SJCRH30 (cell line): Measurements from ENCODE around the gene TTC24. TPM values are rescaled to one million over a fixed set of nuclear protein-coding genes. Genes with fewer than 3 reads are reported as not detected.

Experiments used
- DNase-seq, 2 experiments: peaks; one replicate each; pipeline ENCODE4 v3.0.0-alpha.2; 2015 to 2020
- H3K27ac ChIP-seq: fragments of 250-450 bp; sonication (Bioruptor Pico); 2 replicates; pipeline ENCODE4 v1.5.1; 2020; ENCODE audit warnings: mild to moderate bottlenecking, moderate library complexity
- H3K27me3 ChIP-seq: fragments of 250-450 bp; sonication (Bioruptor Pico); 2 replicates; pipeline ENCODE4 v1.5.1; 2020; ENCODE audit warnings: mild to moderate bottlenecking, moderate library complexity
- H3K36me3 ChIP-seq: fragments of 250-450 bp; sonication (Bioruptor Pico); 2 replicates; pipeline ENCODE4 v1.5.1; 2020; ENCODE audit warnings: mild to moderate bottlenecking, moderate library complexity
- H3K4me1 ChIP-seq: fragments of 250-450 bp; sonication (Bioruptor Pico); 2 replicates; pipeline ENCODE4 v1.5.1; 2020; ENCODE audit warnings: mild to moderate bottlenecking, moderate library complexity
- H3K4me3 ChIP-seq: fragments of 250-450 bp; sonication (Bioruptor Pico); 2 replicates; pipeline ENCODE4 v1.5.1; 2020; ENCODE audit warnings: mild to moderate bottlenecking, moderate library complexity
- H3K9me3 ChIP-seq: fragments of 250-450 bp; sonication (Bioruptor Pico); replicated peaks from 2 replicates; pipeline ENCODE4 v1.5.1; 2020; ENCODE audit warnings: mild to moderate bottlenecking, moderate library complexity
- total RNA-seq: library from RNA; depleted of rRNA; stranded (reverse); fragments of >200 nt; shearing (Covaris generic); gene quantifications from 2 replicates; pipeline ENCODE4 v1.2.3, GENCODE V29; 2014; rRNA removed

Gene TTC24
- total RNA-seq = not detected in 2 replicates

GRCh38 chr1:156579472-156579871, at the start of gene TTC24:
TTC24 (plus strand) TSS chr1:156579723; CDS start chr1:156581365, 1,642 bp downstream.
- H3K27ac ChIP-seq = no peak within 1 kb of the TSS
- no peak for DNase-seq
- no peaks in the 10 kb centered on the region for H3K4me1 ChIP-seq
- H3K4me3 ChIP-seq = no peak within 1 kb of the TSS
- no peaks in the 10 kb centered on the region for H3K9me3 ChIP-seq
- H3K36me3 ChIP-seq = no peaks in the 10 kb centered on the region
- no peaks in the 10 kb centered on the region for H3K27me3 ChIP-seq

DNA sequence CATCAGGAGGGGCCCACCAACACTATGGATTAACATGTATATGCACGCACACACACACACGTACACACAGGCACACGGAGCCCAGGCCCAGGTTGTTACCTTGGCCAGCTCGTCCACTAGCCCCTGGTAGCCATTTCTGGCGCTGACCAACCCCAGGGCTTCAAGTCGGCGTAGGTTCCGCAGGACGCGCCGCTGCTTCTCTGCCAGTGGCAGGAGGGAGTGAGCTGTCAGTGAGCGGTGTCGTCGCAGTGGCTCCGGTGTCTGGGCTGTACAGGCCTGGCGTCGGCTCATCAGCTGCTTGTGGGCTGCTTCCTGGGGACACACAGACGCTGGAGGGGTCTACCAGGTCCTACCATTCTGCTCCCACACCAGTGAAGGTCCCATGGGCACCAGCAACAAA, 49.5 kb upstream of the TTC24 start:
- Histone ChIP-seq H3K36me3 (peaks cover 60% of the 10 kb centered on the region), H3K4me1 (peaks cover 1% of the 10 kb centered on the region; the same call in 1 of the 2 replicates), H3K4me3 (no peak overlapping the region), H3K9me3 (no peaks in the 10 kb centered on the region), H3K27me3 (no peaks in the 10 kb centered on the region), H3K27ac (no peak overlapping the region)
- no peak for DNase-seq

DNA sequence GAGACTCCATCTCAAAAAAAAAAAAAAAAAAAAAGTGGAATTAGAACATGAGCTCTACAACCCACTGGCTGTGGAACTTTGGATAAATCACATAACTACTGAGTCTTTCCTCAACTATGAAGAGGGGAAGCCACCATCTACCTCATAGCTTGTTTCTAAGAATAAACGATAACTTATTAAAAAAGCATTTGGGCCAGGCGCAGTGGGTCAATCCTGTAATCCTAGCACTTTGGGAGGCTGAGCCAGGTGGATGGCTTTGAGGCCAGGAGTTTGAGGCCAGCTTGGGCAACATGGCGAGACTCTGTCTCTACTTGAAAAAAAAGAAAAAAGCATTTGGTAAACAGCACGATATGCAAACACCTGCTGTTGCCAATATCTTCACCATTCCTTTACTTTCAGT, 47.1 kb upstream of the TTC24 start:
- DNase-seq = peak in 1 of 2 experiments; percentile 41
- H3K4me1 ChIP-seq = no peaks in the 10 kb centered on the region
- no peaks in the 10 kb centered on the region for H3K27me3 ChIP-seq
- H3K9me3 ChIP-seq = no peaks in the 10 kb centered on the region
- H3K36me3 ChIP-seq = peaks cover 60% of the 10 kb centered on the region
- no peak overlapping the region for H3K4me3 ChIP-seq
- H3K27ac ChIP-seq = no peak overlapping the region

- H3K36me3 ChIP-seq = peaks cover 51% of the 10 kb centered on the region
- H3K27me3 ChIP-seq = no peaks in the 10 kb centered on the region
- no peak for DNase-seq
- H3K4me3 ChIP-seq = no peak overlapping the region
- H3K4me1 ChIP-seq = no peaks in the 10 kb centered on the region
- H3K9me3 ChIP-seq = no peaks in the 10 kb centered on the region
- no peak overlapping the region for H3K27ac ChIP-seq
These were observed 45.8 kb upstream of the TTC24 start for GRCh38 chr1:156533568-156534220.

DNA sequence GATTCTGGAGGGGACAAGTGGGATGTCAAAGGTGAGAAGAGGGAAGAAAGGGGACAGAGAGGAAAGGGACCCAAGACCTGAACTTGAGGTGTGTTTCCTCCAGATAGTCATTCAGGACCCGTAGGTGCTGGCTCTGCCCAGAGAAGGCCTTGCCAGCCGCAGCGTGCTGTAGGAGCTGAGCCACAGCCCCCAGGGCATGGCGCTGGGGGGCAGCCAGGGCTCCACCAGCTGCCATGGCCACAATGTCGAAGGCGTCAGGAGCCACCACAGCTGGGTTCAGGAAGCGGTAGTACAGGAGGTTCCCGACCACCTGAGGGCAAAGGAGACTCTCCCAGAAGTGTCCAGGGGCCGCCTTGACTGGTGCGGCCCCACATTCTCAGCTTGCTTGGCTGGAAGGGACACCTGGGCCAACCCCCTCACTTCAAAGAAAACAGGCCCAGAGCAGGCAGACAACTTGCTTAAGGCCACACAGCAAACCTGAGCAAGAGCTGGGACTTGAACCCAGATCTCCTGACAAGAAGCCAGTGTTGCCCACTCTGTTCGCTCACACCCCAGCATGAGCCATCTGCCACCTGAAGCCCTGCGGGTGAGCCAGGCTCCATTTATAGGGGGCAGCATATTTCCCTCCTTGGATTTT, 45.0 kb upstream of the TTC24 start:
- peaks cover 51% of the 10 kb centered on the region for H3K36me3 ChIP-seq
- no peaks in the 10 kb centered on the region for H3K27me3 ChIP-seq
- no peaks in the 10 kb centered on the region for H3K4me1 ChIP-seq
- no peaks in the 10 kb centered on the region for H3K9me3 ChIP-seq
- no peak for DNase-seq
- no peak overlapping the region for H3K27ac ChIP-seq
- H3K4me3 ChIP-seq = no peak overlapping the region

GRCh38 chr1:156537027-156537426, 42.5 kb upstream of the TTC24 start:
- no peaks in the 10 kb centered on the region for H3K4me1 ChIP-seq
- peaks cover 41% of the 10 kb centered on the region for H3K36me3 ChIP-seq
- no peak for DNase-seq
- no peaks in the 10 kb centered on the region for H3K9me3 ChIP-seq
- no peak overlapping the region for H3K4me3 ChIP-seq
- no peak overlapping the region for H3K27ac ChIP-seq
- H3K27me3 ChIP-seq = no peaks in the 10 kb centered on the region

DNA sequence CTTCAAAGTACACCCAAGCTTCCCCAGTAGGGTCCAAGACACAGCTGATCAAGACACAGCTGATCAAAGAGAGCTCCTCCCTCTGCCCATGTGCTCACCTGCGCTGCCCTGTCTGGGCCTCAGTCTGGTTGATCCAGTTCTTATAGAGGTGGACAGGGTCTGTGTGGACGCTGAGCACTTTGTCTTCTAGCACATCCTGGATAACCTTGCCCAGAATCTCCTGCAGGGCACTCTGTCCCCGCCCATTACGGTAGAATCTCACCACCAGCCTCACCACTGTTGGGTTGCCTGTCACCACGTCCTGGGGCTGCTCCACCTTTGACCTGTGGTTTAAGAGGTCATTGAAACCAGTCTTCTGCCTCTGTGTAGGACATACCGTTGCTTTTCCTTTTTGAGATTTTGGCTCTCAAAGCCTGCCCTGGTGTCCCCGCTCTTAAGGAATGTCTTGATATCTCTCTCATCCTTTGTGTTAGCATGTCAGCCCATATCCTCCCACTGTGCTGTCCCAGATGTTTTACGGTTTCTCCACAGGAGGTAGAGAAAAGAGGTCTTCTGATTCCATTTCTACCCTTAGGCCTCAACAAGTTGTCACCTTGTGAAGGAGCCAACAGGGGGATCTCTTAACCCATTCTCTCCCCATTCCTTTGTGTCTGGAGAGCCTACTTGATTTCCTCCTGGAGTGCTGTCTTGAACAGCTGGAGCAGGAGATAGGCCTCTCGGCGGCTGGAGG, 40.6 kb upstream of the TTC24 start:
- Histone ChIP-seq H3K27me3 (no peaks in the 10 kb centered on the region), H3K36me3 (peaks cover 33% of the 10 kb centered on the region)

DNA sequence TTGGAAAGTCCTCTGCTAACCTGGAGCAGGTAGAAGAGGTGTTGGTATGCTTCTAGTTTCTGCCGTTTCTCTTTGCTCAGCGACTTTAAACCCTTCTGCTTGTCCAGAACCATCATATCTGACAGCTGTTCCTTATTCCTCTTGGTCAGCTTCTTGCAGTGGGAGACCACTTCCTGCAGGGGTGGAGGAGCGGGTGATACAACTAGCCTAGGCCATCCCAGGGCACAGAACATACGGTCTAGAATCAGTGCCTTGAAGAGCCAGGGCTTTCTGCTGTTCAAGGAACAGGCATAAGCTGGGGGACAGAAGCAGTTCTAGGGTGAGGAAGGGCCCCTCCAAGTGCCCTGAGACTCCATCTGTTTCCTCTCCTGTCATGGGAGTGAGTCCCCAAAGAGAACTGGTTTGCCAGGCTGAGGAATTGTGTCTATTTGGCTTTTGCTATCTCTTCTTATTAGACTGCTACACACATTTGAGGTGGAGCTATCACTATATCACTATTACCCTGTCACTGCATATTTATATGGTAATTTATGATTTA, 39.6 kb upstream of the TTC24 start:
- no peaks in the 10 kb centered on the region for H3K9me3 ChIP-seq
- H3K36me3 ChIP-seq = peaks cover 27% of the 10 kb centered on the region

More for the DNA sequence above, 40.6 kb upstream of the TTC24 start:
- no peak for DNase-seq
- no peak overlapping the region for H3K27ac ChIP-seq
- no peak overlapping the region for H3K4me3 ChIP-seq
- no peaks in the 10 kb centered on the region for H3K4me1 ChIP-seq
- H3K9me3 ChIP-seq = no peaks in the 10 kb centered on the region

GRCh38 chr1:156540955-156541354, 38.6 kb upstream of the TTC24 start:
- H3K27me3 ChIP-seq = no peaks in the 10 kb centered on the region
- no peaks in the 10 kb centered on the region for H3K4me1 ChIP-seq
- no peak for DNase-seq
- peaks cover 21% of the 10 kb centered on the region for H3K36me3 ChIP-seq
- no peak overlapping the region for H3K27ac ChIP-seq
- no peaks in the 10 kb centered on the region for H3K9me3 ChIP-seq
- no peak overlapping the region for H3K4me3 ChIP-seq

More for the DNA sequence above, 39.6 kb upstream of the TTC24 start:
- Histone ChIP-seq H3K4me1 (no peaks in the 10 kb centered on the region), H3K27me3 (no peaks in the 10 kb centered on the region), H3K4me3 (no peak overlapping the region), H3K27ac (no peak overlapping the region)
- no peak for DNase-seq

GRCh38 chr1:156543066-156543465, 36.5 kb upstream of the TTC24 start:
- H3K27me3 ChIP-seq = no peaks in the 10 kb centered on the region
- H3K9me3 ChIP-seq = no peaks in the 10 kb centered on the region
- peaks cover 16% of the 10 kb centered on the region; the same call in 1 of the 2 replicates for H3K36me3 ChIP-seq
- no peak overlapping the region for H3K4me3 ChIP-seq
- no peaks in the 10 kb centered on the region for H3K4me1 ChIP-seq
- DNase-seq = no peak
- no peak overlapping the region for H3K27ac ChIP-seq

GRCh38 chr1:156544592-156545102, 34.9 kb upstream of the TTC24 start:
- H3K9me3 ChIP-seq = no peaks in the 10 kb centered on the region
- H3K4me1 ChIP-seq = no peaks in the 10 kb centered on the region
- no peak overlapping the region for H3K27ac ChIP-seq
- no peak for DNase-seq
- H3K4me3 ChIP-seq = no peak overlapping the region
- H3K36me3 ChIP-seq = peaks cover 14% of the 10 kb centered on the region; the same call in 1 of the 2 replicates
- H3K27me3 ChIP-seq = no peaks in the 10 kb centered on the region

DNA sequence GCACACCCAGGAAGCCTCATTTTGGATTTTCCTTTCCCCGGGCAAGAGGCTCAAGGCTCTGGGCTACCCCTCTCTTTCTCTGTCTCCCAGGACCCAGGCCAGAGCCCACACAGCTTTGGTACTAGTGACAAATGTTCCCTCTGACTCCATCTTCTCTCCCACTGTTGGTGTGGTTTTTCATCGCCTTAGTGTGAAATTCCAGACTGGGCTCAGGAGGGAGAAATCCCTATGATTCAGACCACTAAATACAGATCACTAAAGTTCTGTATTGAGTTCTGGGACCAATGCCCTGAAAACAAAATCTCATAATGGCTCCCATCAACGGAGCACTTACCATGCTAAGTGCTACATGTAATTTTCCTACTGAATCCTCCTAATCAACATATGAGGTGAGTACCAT, 33.3 kb upstream of the TTC24 start:
- Histone ChIP-seq H3K9me3 (no peaks in the 10 kb centered on the region), H3K36me3 (peaks cover 9% of the 10 kb centered on the region; the same call in 1 of the 2 replicates), H3K27me3 (no peaks in the 10 kb centered on the region), H3K27ac (no peak overlapping the region), H3K4me1 (no peaks in the 10 kb centered on the region), H3K4me3 (no peak overlapping the region)
- DNase-seq = no peak

DNA sequence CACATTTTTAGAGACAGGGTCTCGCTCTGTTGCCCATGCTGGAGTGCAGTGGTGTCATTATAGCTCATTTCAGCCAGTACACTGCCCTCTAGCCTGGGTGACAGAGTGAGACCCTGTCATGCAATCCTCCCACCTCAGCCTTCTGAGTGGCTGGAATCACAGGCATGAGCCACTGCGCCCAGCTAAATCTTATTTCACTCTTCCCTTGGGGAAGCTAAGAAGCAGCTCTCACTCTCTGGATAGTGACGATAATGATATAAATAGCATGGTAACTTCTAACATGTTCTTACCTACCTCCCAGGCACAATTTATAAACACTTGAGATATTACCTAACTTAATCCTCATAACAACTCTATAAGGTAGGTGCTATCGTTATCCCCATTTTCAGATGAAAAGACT, 32.1 kb upstream of the TTC24 start:
- Histone ChIP-seq H3K27me3 (no peaks in the 10 kb centered on the region), H3K27ac (no peak overlapping the region), H3K9me3 (no peaks in the 10 kb centered on the region), H3K4me3 (no peak overlapping the region), H3K36me3 (peaks cover 13% of the 10 kb centered on the region; the same call in 1 of the 2 replicates), H3K4me1 (no peaks in the 10 kb centered on the region)
- DNase-seq = no peak

DNA sequence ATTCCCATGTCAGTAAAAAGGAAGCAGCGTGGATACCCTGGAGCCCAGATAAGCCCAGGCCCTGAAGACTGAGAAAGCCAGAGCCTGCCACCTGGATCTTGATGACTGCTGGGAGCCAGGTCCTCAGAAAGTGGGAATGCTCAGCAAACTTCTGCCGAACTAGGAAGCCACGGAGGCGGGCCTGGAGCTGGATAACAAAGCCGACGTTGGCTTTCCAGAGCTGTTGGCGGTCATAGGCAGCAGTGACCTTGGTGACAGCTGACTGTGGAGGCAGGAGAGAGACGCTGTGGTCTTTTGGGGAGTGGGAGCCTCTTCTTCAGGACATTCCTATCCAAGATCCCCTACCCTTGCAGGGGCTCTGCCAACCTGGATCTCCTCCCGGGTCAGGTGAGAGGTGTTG, 31.5 kb upstream of the TTC24 start:
- no peak for DNase-seq
- Histone ChIP-seq H3K4me3 (no peak overlapping the region), H3K27me3 (no peaks in the 10 kb centered on the region), H3K4me1 (no peaks in the 10 kb centered on the region), H3K36me3 (peaks cover 15% of the 10 kb centered on the region; the same call in 1 of the 2 replicates), H3K9me3 (no peaks in the 10 kb centered on the region), H3K27ac (no peak overlapping the region)

- H3K27me3 ChIP-seq = no peaks in the 10 kb centered on the region
- H3K36me3 ChIP-seq = peaks cover 15% of the 10 kb centered on the region; the same call in 1 of the 2 replicates
- H3K4me3 ChIP-seq = no peak overlapping the region
- no peaks in the 10 kb centered on the region for H3K4me1 ChIP-seq
- H3K9me3 ChIP-seq = no peaks in the 10 kb centered on the region
- no peak for DNase-seq
- H3K27ac ChIP-seq = no peak overlapping the region
These were observed 30.1 kb upstream of the TTC24 start for GRCh38 chr1:156549390-156549789.
